SU-DHL-6 (cell line): ENCODE data around the gene AANAT.
A peak's percentile ranks its signal among the peaks of the same experiment; 100 is the strongest.

Source experiments
- H2AFZ ChIP-seq: fragments of 200-600 bp; sonication (generic); 2 replicates; pipeline ENCODE4 v1.6.1; 2014; ENCODE audit warnings: low read depth, mild to moderate bottlenecking, moderate library complexity, mixed read lengths, antibody characterized with exemption, low read length; ENCODE audit not compliant: severe bottlenecking
- H3F3A ChIP-seq: fragments of 200-600 bp; shearing (Covaris generic); 2 replicates; pipeline ENCODE4 v1.6.0; 2016; ENCODE audit warnings: antibody characterized with exemption, mild to moderate bottlenecking; ENCODE audit not compliant: insufficient read depth
- H3K27ac ChIP-seq: fragments of 200-600 bp; sonication (generic); 2 replicates; pipeline ENCODE4 v1.5.1; 2016; ENCODE audit warnings: low read depth, mild to moderate bottlenecking, low read length, moderate library complexity, mixed read lengths
- H3K27me3 ChIP-seq: fragments of 200-600 bp; sonication (generic), shearing (Covaris generic); 2 replicates; pipeline ENCODE4 v1.6.0; 2014; ENCODE audit warnings: mild to moderate bottlenecking, low read length
- H3K36me3 ChIP-seq: fragments of 200-600 bp; sonication (generic); 2 replicates; pipeline ENCODE4 v1.6.1; 2014; ENCODE audit warnings: mild to moderate bottlenecking, low read length, mixed read lengths
- H3K4me2 ChIP-seq: fragments of 300-600, 200-600 bp; shearing (Covaris generic), sonication (generic); 2 replicates; pipeline ENCODE4 v1.6.0; 2014; ENCODE audit warnings: low read length, low read depth, mild to moderate bottlenecking; ENCODE audit not compliant: poor library complexity, severe bottlenecking
- H3K4me3 ChIP-seq: fragments of 200-600 bp; sonication (generic); 2 replicates; pipeline ENCODE4 v1.5.1; 2014; ENCODE audit warnings: antibody characterized with exemption, low read length, mild to moderate bottlenecking, mixed read lengths; ENCODE audit not compliant: insufficient read depth, poor library complexity, severe bottlenecking
- H3K79me2 ChIP-seq: fragments of 200-600 bp; sonication (generic); 2 replicates; pipeline ENCODE4 v1.6.1; 2014; ENCODE audit warnings: mild to moderate bottlenecking, low read length, moderate library complexity; ENCODE audit not compliant: insufficient read depth
- H3K9ac ChIP-seq: fragments of 200-600 bp; sonication (generic); 2 replicates; pipeline ENCODE4 v1.7.0; 2014; ENCODE audit warnings: mild to moderate bottlenecking, low read length
- H3K9me2 ChIP-seq: fragments of 200-600 bp; sonication (generic); replicated peaks from 2 replicates; pipeline ENCODE4 v1.6.1; 2014; ENCODE audit warnings: low read length; ENCODE audit not compliant: insufficient read depth
- H3K9me3 ChIP-seq: fragments of 200-600 bp; sonication (generic); 2 replicates; pipeline ENCODE4 v1.6.1; 2014; ENCODE audit warnings: low read length, mixed read lengths; ENCODE audit not compliant: insufficient read depth
- H4K20me1 ChIP-seq: fragments of 200-600 bp; sonication (generic); 2 replicates; pipeline ENCODE4 v1.6.1; 2014; ENCODE audit warnings: low read depth, mild to moderate bottlenecking, antibody characterized with exemption, low read length, moderate library complexity, mixed read lengths
- EZH2phosphoT487 ChIP-seq: fragments of 200-600 bp; sonication (generic), shearing (Covaris generic); conservative IDR thresholded peaks from 2 replicates; pipeline ENCODE4 v1.6.1; 2018; ENCODE audit warnings: mild to moderate bottlenecking, antibody characterized with exemption, low read length, moderate library complexity, mixed read lengths
- TF ChIP-seq, protein P1 (sequence below): fragments of 200-600 bp; sonication (generic); IDR thresholded peaks from one replicate; pipeline ENCODE4 v1.5.1; 2017; ENCODE audit warnings: antibody characterized with exemption, mild to moderate bottlenecking, low read length, moderate library complexity; ENCODE audit not compliant: insufficient read depth, poor library complexity, severe bottlenecking

Gene AANAT

DNA sequence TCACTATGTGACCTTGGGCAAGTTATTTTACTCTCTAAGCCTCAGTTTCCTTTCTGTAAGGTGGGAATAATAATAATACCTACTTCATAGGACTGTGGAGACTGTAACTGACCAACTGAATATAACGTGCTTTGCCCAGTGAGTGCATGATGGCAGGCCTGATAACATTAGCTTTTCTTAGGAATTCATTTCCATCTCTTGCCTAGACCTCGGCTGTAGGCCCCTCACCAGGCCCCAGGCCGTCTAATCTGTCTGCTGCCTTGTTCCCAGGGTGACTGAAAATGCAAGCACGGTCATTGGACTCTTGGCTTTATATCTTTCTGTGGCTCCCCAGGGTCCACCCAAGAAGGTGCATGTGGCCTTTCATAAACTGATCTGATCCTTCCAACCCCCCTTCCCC lies 7.7 kb upstream of the AANAT start:
- Histone ChIP-seq H3K9ac (no peak overlapping the region), H3K36me3 (no peaks in the 10 kb centered on the region), H4K20me1 (no peaks in the 10 kb centered on the region), H3K79me2 (no peaks in the 10 kb centered on the region), H3K9me3 (no peaks in the 10 kb centered on the region), H3K4me3 (no peak overlapping the region), H3F3A (no peaks in the 10 kb centered on the region), H3K27ac (no peak overlapping the region), H3K27me3 (no peaks in the 10 kb centered on the region), H3K4me2 (no peak overlapping the region), H2AFZ (peak overlapping the region; percentile 17), H3K9me2 (no peaks in the 10 kb centered on the region)
- no peak for TF ChIP-seq EZH2phosphoT487
- TF ChIP-seq, protein P1, sequence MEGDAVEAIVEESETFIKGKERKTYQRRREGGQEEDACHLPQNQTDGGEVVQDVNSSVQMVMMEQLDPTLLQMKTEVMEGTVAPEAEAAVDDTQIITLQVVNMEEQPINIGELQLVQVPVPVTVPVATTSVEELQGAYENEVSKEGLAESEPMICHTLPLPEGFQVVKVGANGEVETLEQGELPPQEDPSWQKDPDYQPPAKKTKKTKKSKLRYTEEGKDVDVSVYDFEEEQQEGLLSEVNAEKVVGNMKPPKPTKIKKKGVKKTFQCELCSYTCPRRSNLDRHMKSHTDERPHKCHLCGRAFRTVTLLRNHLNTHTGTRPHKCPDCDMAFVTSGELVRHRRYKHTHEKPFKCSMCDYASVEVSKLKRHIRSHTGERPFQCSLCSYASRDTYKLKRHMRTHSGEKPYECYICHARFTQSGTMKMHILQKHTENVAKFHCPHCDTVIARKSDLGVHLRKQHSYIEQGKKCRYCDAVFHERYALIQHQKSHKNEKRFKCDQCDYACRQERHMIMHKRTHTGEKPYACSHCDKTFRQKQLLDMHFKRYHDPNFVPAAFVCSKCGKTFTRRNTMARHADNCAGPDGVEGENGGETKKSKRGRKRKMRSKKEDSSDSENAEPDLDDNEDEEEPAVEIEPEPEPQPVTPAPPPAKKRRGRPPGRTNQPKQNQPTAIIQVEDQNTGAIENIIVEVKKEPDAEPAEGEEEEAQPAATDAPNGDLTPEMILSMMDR, result no peak

DNA sequence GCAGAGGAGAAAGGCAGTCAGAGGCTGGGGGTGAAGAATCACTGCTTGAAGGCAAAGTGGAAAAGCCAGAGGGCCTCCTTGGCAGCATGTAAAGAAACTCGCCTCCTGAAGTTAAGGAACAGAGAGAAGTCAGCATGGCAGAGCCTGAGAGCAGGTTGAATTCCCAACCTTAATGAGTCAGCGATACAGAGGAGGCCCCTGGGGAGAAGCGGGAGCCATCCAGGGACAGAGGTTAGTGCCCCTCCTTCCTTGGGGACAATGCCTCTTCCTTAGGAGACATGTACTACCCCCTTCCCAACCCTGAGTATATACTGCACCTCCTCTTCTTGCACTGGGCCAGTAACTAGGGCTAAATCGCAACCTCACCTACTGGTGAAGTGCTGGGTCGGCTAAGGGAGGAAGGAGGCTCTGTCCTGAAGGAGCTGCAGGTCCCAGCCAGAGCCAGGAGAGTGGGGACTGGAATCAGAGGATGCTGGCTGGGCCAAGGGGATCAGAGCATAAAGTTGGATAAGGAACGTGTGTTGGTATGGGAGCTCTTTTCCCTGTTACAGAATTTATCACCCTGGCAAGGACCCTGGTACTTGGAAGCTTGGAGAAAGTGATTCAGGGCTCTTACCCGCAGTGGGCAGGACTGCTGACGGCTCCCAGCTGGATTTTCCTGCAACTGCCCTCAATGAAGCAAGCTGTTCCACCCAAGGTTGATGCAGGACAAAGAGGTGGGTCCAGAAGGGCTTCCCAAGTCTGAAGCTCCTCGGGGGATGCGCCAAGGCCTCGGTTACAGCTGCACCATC lies 5.4 kb upstream of the AANAT start:
- no peak for TF ChIP-seq EZH2phosphoT487
- TF ChIP-seq, protein P1, result no peak
- Histone ChIP-seq H3K4me3 (no peak overlapping the region), H2AFZ (no peak overlapping the region), H4K20me1 (no peaks in the 10 kb centered on the region), H3K4me2 (no peak overlapping the region), H3K27ac (no peak overlapping the region), H3K79me2 (no peaks in the 10 kb centered on the region), H3K27me3 (no peaks in the 10 kb centered on the region), H3F3A (no peaks in the 10 kb centered on the region), H3K9ac (no peak overlapping the region), H3K9me3 (no peaks in the 10 kb centered on the region), H3K36me3 (no peaks in the 10 kb centered on the region), H3K9me2 (no peaks in the 10 kb centered on the region)

DNA sequence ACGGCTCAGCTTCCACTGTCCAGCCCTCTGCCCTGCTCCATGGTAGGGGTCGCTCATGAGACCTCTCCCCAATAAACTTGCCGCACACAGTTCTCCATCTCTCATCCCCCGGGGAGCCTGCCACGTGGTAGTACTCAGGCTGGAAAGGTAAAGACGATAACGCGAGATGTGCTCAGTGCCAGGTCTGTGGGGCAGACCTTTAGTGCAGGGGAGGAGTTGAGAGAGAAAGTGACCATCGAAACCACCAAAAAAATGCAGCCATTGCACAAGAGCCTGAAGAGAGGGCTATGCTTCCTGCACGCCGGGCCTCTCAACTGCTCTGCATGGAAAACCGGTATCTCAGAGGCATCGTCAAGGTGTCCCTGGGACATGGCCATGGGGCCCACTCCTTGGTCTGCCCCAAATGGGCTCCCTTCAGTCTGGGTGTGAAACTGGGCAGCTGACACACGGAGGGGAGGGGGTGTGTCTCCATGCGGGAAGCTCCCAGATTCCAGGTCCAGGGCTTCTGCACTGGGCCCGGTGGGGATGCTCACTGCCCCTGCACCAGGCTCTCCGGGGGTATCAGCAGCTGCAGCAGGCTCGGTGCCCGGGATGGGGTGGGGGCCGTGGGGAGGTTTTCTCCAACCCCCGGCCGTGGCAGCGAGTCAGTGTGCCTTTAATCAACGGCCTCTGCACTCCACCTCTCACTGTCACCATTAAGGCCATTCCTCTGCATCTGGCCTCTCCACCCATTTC lies 4.7 kb upstream of the AANAT start:
- Histone ChIP-seq H3K4me3 (no peak overlapping the region), H3K27ac (no peak overlapping the region), H3F3A (no peaks in the 10 kb centered on the region), H2AFZ (no peak overlapping the region), H3K9me3 (no peaks in the 10 kb centered on the region), H3K36me3 (no peaks in the 10 kb centered on the region), H3K79me2 (no peaks in the 10 kb centered on the region), H3K9ac (no peak overlapping the region), H3K9me2 (no peaks in the 10 kb centered on the region), H4K20me1 (no peaks in the 10 kb centered on the region), H3K4me2 (no peak overlapping the region), H3K27me3 (no peaks in the 10 kb centered on the region)
- TF ChIP-seq, protein P1, result no peak
- TF ChIP-seq EZH2phosphoT487, result no peak
